Common myeloid progenitor, CD34-positive (primary cell): ENCODE measurements around the gene P4HA1.
A peak's percentile ranks its signal among the peaks of the same experiment; 100 is the strongest.

Source experiments
- CTCF ChIA-PET: fragments of 350-600 bp; sonication (Branson Sonifier 250); formaldehyde crosslinking; loops from one replicate; lab custom pipeline; 2021; ENCODE audit warnings: antibody characterized with exemption; lab: Charles Lee
- POLR2A ChIA-PET: fragments of 350-600 bp; sonication (Branson Sonifier 250); formaldehyde crosslinking; loops from one replicate; lab custom pipeline; 2021; ENCODE audit warnings: antibody characterized with exemption; lab: Charles Lee
- DNase-seq, 3 donors: peaks; one replicate each; pipeline versions ENCODE4 v3.0.0 to v3.0.0-alpha.2; 2013
- H3K27ac ChIP-seq, 2 experiments: 1 replicate in 1 of 2; 2 replicates in 1 of 2; pipeline ENCODE4 v1.7.0; 2013; ENCODE audit warnings: inconsistent platforms in 2 of 2, low read length in 2 of 2, mild to moderate bottlenecking in 2 of 2, low read depth in 1 of 2, moderate library complexity in 1 of 2; ENCODE audit not compliant: severe bottlenecking in 2 of 2, insufficient read depth in 1 of 2, poor library complexity in 1 of 2
- H3K27me3 ChIP-seq, 5 experiments: replicated peaks in 2 of 5; 1 replicate in 3 of 5; 2 replicates in 2 of 5; pipeline versions ENCODE4 v1.6.1 to v1.7.0; 2013; ENCODE audit warnings: low read length in 4 of 5, mild to moderate bottlenecking in 2 of 5, moderate library complexity in 2 of 5, inconsistent platforms in 1 of 5; ENCODE audit not compliant: insufficient read depth in 5 of 5, control insufficient read depth in 4 of 5
- H3K36me3 ChIP-seq, 4 experiments: 1 replicate in 2 of 4; 2 replicates in 2 of 4; pipeline versions ENCODE4 v1.6.1 to v1.7.0; 2013; ENCODE audit warnings: low read length in 3 of 4, control low read depth in 1 of 4, mild to moderate bottlenecking in 1 of 4; ENCODE audit not compliant: control insufficient read depth in 4 of 4, insufficient read depth in 4 of 4
- H3K4me1 ChIP-seq, 4 experiments: 1 replicate in 3 of 4; 2 replicates in 1 of 4; pipeline versions ENCODE4 v1.6.1 to v1.7.1; 2013; ENCODE audit warnings: low read length in 3 of 4, mild to moderate bottlenecking in 3 of 4, control low read depth in 1 of 4, inconsistent platforms in 1 of 4, moderate library complexity in 1 of 4; ENCODE audit not compliant: control insufficient read depth in 4 of 4, insufficient read depth in 4 of 4; ENCODE audit errors: control extremely low read depth in 1 of 4
- H3K4me3 ChIP-seq, 7 experiments: 1 replicate in 4 of 7; 2 replicates in 3 of 7; pipeline versions ENCODE4 v1.5.1 to v1.7.0; 2013; ENCODE audit warnings: mild to moderate bottlenecking in 7 of 7, low read length in 6 of 7, moderate library complexity in 6 of 7, inconsistent platforms in 2 of 7, low read depth in 2 of 7, control low read depth in 1 of 7; ENCODE audit not compliant: insufficient read depth in 4 of 7, control insufficient read depth in 1 of 7; ENCODE audit errors: extremely low read depth in 1 of 7
- H3K9me3 ChIP-seq, 5 experiments: 1 replicate in 4 of 5; 2 replicates in 1 of 5; pipeline versions ENCODE4 v1.6.1 to v1.7.1; 2013; ENCODE audit warnings: low read length in 4 of 5, mild to moderate bottlenecking in 2 of 5, inconsistent platforms in 1 of 5, low read depth in 1 of 5, moderate library complexity in 1 of 5; ENCODE audit not compliant: control insufficient read depth in 4 of 5, insufficient read depth in 2 of 5; ENCODE audit errors: control extremely low read depth in 1 of 5
- WGBS: methylation state at CpG from one replicate; pipeline ENCODE4 v1.1.5; 2013; ENCODE audit not compliant: insufficient coverage; 5-methylcytosine and 5-hydroxymethylcytosine counted together

P4HA1 gene

DNA sequence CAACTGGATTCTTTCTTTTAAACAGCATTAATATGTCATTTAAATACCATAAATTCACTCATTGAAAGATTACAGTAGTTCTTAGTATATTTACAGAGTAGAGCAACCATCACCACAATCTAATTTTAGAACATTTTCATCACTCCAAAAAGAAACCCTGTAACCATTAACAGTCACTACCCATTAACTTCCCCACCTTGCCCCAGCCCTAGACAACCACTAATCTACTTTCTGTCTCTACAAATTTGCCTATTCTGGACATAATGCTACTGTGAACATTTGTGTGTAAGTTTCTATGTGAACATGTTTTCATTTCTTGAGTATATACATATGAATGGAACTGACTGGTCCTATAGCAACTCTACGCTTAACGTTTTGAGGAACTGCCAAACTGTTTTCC is 42.4 kb downstream of the P4HA1 start:
- WGBS: no CpG with 5 or more reads among the region's 2 CpGs
- no peaks in the 10 kb centered on the region for H3K27me3 ChIP-seq
- DNase-seq: no peak
- no peaks in the 10 kb centered on the region for H3K4me1 ChIP-seq
- POLR2A ChIA-PET: no interaction called here
- H3K36me3 ChIP-seq: peaks cover 3 to 22% (median 12%) of the 10 kb centered on the region in 4 experiments
- no peaks in the 10 kb centered on the region for H3K9me3 ChIP-seq
- H3K4me3 ChIP-seq: no peak overlapping the region
- H3K27ac ChIP-seq: no peak overlapping the region
- CTCF ChIA-PET: no interaction called here

DNA sequence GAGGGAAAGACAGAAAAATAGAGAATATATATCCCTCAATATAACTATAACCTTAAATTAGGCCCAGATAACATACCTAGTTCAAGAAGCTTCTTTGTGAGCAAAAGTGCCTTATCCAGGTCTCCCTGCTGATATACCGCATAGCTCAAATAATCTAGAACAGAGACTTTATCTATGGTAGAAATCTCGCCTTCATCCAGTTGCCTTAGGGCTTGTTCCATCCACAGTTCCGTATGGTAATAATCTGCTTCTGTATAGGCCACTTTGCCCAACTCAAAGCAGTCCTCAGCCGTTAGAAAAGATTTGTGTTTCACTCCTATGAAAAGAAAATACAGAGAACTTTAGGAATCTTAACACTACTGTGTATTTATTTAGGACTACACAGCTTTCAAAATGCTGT is 43.4 kb downstream of the P4HA1 start:
- 100% methylated on average over 3 of the region's 4 CpGs for WGBS
- H3K27ac ChIP-seq: no peak overlapping the region
- peaks cover 0 to 22% (median 12%) of the 10 kb centered on the region in 4 experiments for H3K36me3 ChIP-seq
- no peaks in the 10 kb centered on the region for H3K9me3 ChIP-seq
- no peaks in the 10 kb centered on the region for H3K4me1 ChIP-seq
- no peak for DNase-seq
- H3K27me3 ChIP-seq: no peaks in the 10 kb centered on the region
- ChIA-PET CTCF (interaction anchor here (0.6 kb wide), 1 partner anchor 131 kb away, joined by 3 read pairs; no protein-coding TSS in a partner anchor), POLR2A (interaction anchor here (0.7 kb wide), 1 partner anchor 11 kb away, joined by 3 read pairs; no protein-coding TSS in a partner anchor)
- no peak overlapping the region for H3K4me3 ChIP-seq

DNA sequence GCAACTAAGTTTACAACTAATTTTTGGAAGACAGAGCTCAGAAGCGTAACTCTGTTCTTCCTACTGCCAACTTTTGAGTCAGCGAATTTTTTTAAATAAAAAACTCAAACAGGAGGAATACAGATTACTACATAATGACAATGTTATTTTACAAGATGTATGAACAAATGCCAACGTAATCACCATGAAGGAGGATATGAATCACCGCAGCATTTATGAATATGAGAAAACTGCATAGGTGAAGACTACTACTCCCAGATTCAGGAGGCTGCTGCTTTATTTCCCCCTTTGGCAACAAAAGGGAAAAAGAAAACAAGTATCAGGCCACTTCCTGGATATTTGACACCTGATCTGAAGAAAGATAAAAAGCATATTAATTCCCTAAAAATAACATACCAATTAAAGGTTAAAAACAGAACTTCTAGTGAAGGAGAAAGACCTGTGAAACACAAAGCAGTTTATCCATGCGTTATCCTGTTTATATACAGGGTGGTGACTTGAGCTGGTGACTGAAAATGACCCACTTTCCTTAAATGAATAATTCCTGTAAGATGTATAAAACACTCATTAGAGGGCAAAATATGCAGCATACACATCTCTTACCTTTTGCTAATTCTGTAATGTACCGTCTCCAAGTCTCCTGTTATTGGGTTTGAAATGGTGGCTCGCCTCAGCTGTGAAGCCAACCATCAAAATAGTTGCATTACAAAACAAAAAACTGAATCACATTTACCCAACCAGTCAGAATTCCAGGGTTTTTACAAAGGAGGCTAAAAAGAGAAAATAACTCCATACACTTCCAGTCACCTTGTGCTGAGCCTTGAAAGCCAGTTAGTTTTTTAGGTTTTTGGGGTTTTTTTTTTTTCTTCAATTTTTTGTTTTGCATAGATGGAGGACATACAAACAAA is 52.0 kb downstream of the P4HA1 start:
- ChIA-PET POLR2A (interaction anchor here (0.6 to 0.7 kb wide), 3 partner anchors 13 to 514 kb away, joined by 3 to 4 read pairs (median 3); no protein-coding TSS in a partner anchor), CTCF (no interaction called here)
- Histone ChIP-seq H3K27ac (no peak overlapping the region), H3K9me3 (no peaks in the 10 kb centered on the region), H3K4me3 (no peak overlapping the region), H3K4me1 (no peaks in the 10 kb centered on the region), H3K27me3 (no peaks in the 10 kb centered on the region), H3K36me3 (peaks cover 6 to 29% (median 12%) of the 10 kb centered on the region in 4 experiments)
- peak in 2 of 3 donors; percentile 6 to 22 for DNase-seq
- WGBS: 96% methylated on average over 4 of the region's 7 CpGs

DNA sequence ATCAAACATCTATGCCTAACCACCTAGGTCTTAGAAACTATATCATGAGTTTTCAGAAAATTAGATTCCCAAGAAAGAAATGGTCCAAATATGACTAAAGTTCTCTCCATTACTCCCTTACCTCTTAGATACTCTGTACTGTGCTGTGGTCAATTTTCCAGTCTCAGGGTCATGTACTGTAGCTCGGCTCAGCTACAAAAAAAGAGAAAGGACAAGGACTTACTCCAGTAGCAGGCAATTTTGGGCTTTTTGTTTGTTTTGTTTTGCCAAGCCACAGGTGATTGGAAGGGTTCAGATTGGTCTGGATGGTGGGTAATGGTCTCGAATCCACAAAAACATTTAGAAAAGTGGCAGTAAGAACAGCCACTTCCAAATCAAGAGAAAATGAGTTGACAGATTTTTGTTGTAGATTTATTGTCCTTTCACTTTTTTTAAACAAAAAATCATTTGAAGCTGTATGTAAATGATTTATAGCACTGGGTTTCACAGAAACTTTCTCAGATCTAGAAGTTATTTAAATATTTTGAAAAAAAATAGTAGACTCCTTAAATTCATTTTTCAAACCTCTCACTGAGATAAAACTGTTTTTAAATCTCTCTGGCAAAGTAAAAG is 52.8 kb downstream of the P4HA1 start:
- CTCF ChIA-PET: no interaction called here
- Histone ChIP-seq H3K27me3 (no peaks in the 10 kb centered on the region), H3K36me3 (peaks cover 6 to 29% (median 13%) of the 10 kb centered on the region in 4 experiments), H3K4me1 (no peaks in the 10 kb centered on the region), H3K9me3 (no peaks in the 10 kb centered on the region), H3K27ac (no peak overlapping the region), H3K4me3 (no peak overlapping the region)
- WGBS: no CpG with 5 or more reads among the region's 2 CpGs
- POLR2A ChIA-PET: interaction anchor here (0.6 to 0.7 kb wide), 2 partner anchors 153 to 514 kb away, joined by 3 to 4 read pairs; no protein-coding TSS in a partner anchor
- DNase-seq: no peak

DNA sequence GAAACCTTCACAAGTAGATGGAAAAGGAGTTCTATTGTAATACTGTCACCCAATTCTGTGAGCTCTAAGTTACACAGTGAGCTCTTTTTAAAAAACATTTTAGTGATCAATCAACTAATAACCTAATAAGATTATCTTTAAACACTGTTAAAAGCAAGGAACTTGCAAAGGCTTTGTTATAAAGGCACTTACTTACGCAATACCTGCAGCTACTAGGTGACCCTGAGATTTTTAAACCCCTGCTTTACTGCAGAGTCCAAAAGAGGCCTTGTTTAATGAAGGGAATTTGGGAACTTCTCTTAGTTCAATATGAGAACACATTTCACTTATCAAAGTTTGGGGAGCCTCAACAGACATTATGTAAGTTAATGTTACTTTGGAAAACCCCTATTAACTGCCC is 53.3 kb downstream of the P4HA1 start:
- no peaks in the 10 kb centered on the region for H3K9me3 ChIP-seq
- ChIA-PET CTCF (no interaction called here), POLR2A (no interaction called here)
- H3K27me3 ChIP-seq: no peaks in the 10 kb centered on the region
- peaks cover 6 to 29% (median 13%) of the 10 kb centered on the region in 4 experiments for H3K36me3 ChIP-seq
- no CpG with 5 or more reads among the region's 1 CpG for WGBS
- DNase-seq: no peak
- H3K4me1 ChIP-seq: no peaks in the 10 kb centered on the region
- H3K27ac ChIP-seq: no peak overlapping the region
- no peak overlapping the region for H3K4me3 ChIP-seq

DNA sequence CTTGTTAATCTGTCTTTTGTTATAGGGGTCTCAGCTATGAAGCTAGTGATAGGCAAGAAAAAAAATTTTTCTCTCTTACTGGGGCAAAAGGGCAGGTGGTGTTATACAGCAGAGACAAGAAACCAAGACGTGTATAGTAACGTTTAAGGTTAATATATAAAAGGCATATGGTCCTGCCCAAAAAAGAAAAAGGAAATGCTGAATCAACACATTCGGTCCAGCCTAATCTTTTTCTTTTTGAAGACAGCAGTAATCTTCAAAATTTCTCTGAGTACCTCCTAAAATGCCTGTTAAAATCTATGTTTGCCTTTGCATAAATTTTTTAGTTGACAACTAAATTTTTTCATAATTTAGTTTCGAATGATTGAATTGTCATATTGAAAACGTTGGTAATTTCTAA is 54.5 kb downstream of the P4HA1 start:
- ChIA-PET CTCF (no interaction called here), POLR2A (no interaction called here)
- Histone ChIP-seq H3K9me3 (no peaks in the 10 kb centered on the region), H3K27ac (no peak overlapping the region), H3K4me3 (no peak overlapping the region), H3K4me1 (no peaks in the 10 kb centered on the region), H3K36me3 (peaks cover 6 to 24% (median 11%) of the 10 kb centered on the region in 4 experiments), H3K27me3 (no peaks in the 10 kb centered on the region)
- 92% methylated on average over 2 of the region's 5 CpGs for WGBS
- no peak for DNase-seq

DNA sequence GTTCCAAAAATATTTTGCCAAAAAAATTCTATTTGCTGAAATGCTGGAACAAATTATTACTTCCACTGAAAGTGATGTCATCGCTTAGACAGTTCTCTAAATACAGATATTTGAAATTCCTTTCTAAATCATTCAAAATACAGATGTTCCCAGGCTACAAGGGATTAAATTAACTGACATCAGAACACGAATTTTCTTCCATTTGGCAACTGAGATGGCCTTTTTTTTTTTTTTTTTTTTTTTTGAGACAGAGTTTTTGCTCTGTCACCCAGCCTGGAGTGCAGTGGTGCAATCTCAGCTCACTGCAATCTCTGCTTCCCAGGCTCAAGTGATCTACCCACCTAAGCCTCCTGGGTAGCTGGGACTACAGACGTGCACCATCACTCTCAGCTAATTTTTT is 57.0 kb downstream of the P4HA1 start:
- Histone ChIP-seq H3K4me1 (no peaks in the 10 kb centered on the region), H3K27me3 (no peaks in the 10 kb centered on the region), H3K4me3 (no peak overlapping the region), H3K9me3 (peaks cover 0 to 1% (median 0%) of the 10 kb centered on the region in 5 experiments), H3K36me3 (peaks cover 3 to 16% (median 9%) of the 10 kb centered on the region in 4 experiments), H3K27ac (no peak overlapping the region)
- CTCF ChIA-PET: no interaction called here
- POLR2A ChIA-PET: interaction anchor here (0.6 kb wide), 1 partner anchor 207 kb away, joined by 4 read pairs; no protein-coding TSS in a partner anchor
- no peak for DNase-seq
- 100% methylated on average over 2 of the region's 3 CpGs for WGBS
